Spleen (tissue), 7 donors: ENCODE results near the gene RIMS4.

ENCODE experiments used
- CTCF ChIP-seq, 11 experiments: fragments of 200-600 bp in 7 of 11; fragments of 450-650 bp in 4 of 11; sonication (generic) in 4 of 11; IDR thresholded peaks in 8 of 11; conservative IDR thresholded peaks in 3 of 11; 1 replicate in 7 of 11; 2 replicates in 4 of 11; pipeline versions ENCODE4 v1.4.0 to v1.8.0; 2016 to 2021; ENCODE audit warnings: antibody characterized with exemption in 11 of 11, inconsistent platforms in 4 of 11, mild to moderate bottlenecking in 1 of 11
- POLR2A ChIP-seq, 3 donors: fragments of 450-650 bp; IDR thresholded peaks; one replicate each; pipeline ENCODE4 v1.5.1; 2017; ENCODE audit warnings: antibody characterized with exemption in 3 of 3, mild to moderate bottlenecking in 1 of 3
- POLR2AphosphoS5 ChIP-seq, 3 donors: sonication (generic); formaldehyde crosslinking; IDR thresholded peaks; one replicate each; pipeline ENCODE4 v1.5.1; 2017; ENCODE audit warnings: antibody characterized with exemption in 3 of 3
- donor health status: DM: no; HTN: no; CAD: no; lungs with moderate emphysema.
- donor health status: DM: no; HTN: no; CAD: no.
- donor health status: DM: no; HTN: no; CAD: no.

GRCh38 chr20:44837946-44838345 is 27.6 kb upstream of the RIMS4 start:
- no peak for TF ChIP-seq POLR2A (IDR thresholded peaks at IDR 0.05)
- TF ChIP-seq CTCF (IDR thresholded peaks at IDR 0.05 in 8 of 11, conservative IDR thresholded peaks at IDR 0.05 in 3 of 11): no peak
- no peak for TF ChIP-seq POLR2AphosphoS5 (IDR thresholded peaks at IDR 0.05)
